Suprapubic skin (tissue), 4 donors: Measurements from ENCODE around the gene NBPF1.
"Not testable (repeated sequence)": the region's sequence is repeated elsewhere in the genome, so short reads cannot be mapped to it uniquely, and the experiment has no call there.

ENCODE experiments used
- CTCF ChIP-seq, 2 donors: fragments of 200-600 bp in 1 of 2; fragments of 450-650 bp in 1 of 2; sonication (generic) in 1 of 2; IDR thresholded peaks; one replicate each; pipeline ENCODE4 v1.5.1; 2016 to 2019; ENCODE audit warnings: antibody characterized with exemption in 2 of 2, mild to moderate bottlenecking in 1 of 2, moderate library complexity in 1 of 2
- EP300 ChIP-seq: sonication (generic); formaldehyde crosslinking; IDR thresholded peaks from one replicate; pipeline ENCODE4 v1.6.1; 2017; ENCODE audit warnings: antibody characterized with exemption
- POLR2A ChIP-seq, 2 donors: fragments of 450-650 bp; IDR thresholded peaks; one replicate each; pipeline ENCODE4 v1.6.1; 2017; ENCODE audit warnings: antibody characterized with exemption in 2 of 2, mild to moderate bottlenecking in 2 of 2, moderate library complexity in 2 of 2
- POLR2AphosphoS5 ChIP-seq, 3 donors: sonication (generic); formaldehyde crosslinking; IDR thresholded peaks; one replicate each; pipeline ENCODE4 v1.6.1; 2017; ENCODE audit warnings: antibody characterized with exemption in 3 of 3

GRCh38 chr1:16520435-16521287 lies 92.7 kb downstream of the NBPF1 start:
- not testable (repeated sequence) for TF ChIP-seq CTCF (IDR thresholded peaks at IDR 0.05); POLR2AphosphoS5 (IDR thresholded peaks at IDR 0.05); POLR2A (IDR thresholded peaks at IDR 0.05); EP300
